NCI-H146 treated with DMSO at 0.1 percent for 48 hours (cell line): ENCODE results near the gene KLHDC7B.

Experiments used
- DNase-seq: peaks from one replicate; lab custom pipeline; 2025; ENCODE audit not compliant: unreplicated experiment; lab: John Stamatoyannopoulos, UW

Gene KLHDC7B

DNA sequence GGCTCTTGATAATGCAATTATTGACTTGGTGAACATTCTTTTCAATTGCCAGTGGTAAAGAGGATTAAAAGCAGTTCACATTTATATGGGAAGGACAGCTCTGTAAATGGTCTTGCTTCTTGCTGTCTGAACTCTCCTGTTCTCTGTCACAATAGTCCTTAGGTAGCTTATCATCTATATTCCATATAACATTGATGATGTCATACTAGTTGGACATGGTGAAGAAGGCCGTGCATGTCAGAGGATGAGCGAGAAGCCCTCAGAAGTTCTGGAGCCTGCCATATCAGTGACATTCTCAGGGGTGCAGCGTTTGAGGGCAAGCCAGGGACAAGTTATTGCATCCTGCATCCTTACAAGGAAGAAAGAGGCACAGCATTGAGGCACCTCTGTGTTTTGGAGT is 39.5 kb downstream of the KLHDC7B start:
- DNase-seq, result no peak

GRCh38 chr22:50585781-50586180 is 40.1 kb downstream of the KLHDC7B start:
- no peak for DNase-seq

DNA sequence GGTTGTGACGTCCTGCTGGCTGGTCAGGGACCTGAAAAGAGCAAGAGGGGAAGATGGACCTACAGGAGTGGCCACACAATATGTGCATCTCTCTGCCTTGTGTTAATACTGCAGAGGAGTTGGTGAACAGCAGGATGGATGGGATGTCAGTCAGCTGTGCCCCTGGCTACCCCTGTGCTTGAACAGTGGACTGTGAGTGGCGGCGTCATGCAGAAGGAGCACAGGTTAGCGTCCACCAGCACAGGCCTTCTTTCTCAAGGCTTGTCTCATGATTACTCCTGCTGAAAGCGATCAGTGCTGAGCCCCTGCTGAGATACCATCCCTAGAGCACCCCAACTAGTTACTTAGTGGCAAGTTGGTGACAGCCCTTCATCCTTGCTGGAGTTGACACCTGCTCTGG is 40.7 kb downstream of the KLHDC7B start:
- no peak for DNase-seq

DNA sequence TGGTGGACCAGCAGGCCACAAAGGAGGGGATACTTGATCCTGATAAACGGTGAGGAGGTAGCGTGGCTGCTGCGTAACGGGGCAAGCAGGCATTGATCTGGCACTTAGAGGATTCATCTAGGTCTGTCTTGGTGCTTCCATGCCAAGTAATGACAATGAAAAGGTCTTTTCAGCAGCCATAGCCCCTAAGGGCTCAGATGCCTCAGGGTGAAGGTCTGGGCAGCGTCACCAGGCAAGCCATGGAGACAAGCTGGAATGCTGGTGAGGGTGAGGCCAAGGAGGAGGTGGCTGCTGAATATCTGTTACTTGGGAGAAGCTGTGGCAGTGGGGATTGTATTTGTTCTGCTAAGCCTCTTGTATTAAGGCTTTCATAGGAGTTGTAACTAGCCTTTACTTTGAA is 41.7 kb downstream of the KLHDC7B start:
- DNase-seq, result no peak

DNA sequence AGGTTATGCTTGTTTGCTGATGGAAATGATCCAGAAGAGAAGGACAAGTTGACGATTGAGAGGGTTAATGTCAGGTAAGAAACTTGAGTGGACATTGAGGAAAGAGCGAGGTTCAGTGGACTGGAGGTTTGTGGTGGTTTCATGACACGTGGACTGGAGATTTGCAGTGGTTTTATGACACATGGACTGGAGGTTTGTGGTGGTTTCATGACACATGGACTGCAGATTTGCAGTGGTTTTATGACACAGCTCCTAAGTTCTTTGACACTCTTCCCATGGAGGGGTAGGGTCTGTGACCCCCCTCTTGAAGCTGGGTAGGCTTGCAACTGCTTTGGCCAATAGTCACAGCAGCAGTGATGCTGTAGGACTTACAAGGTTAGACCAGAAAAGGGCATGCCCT is 49.5 kb downstream of the KLHDC7B start:
- no peak for DNase-seq

- DNase-seq, result no peak
These were observed 51.4 kb downstream of the KLHDC7B start for GRCh38 chr22:50597097-50597496.

DNA sequence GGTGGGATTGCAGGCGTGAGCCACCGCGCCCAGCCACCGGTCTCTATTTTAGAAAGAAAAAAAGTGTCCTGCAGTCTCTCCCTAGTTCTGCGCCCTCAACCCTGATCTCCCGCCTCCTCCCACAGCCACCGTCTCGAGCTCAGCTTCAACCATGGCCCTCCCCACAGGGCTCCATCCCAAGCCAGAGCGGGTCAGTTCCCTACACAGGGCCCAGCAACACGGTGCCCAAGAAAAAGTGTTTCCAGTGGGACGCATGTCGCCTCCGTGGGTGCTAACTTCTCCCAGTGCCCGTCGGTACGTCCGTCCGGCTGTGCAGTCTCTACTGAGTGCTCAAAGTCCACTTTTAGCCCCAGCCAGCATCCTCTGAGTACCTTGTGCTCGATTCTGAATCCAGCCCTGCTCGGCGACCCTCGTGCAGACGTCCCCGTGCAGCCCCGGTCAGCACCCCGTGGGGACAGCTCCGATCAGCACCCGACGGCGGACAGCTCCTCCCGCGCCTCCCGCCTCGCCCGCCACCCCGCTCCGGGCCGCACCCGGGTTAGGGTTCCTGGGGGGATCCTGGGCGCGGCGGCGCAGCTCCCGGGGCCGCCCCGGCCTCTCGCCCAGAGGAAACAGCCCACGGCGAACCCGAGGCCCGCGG is 54.2 kb downstream of the KLHDC7B start:
- no peak for DNase-seq

DNA sequence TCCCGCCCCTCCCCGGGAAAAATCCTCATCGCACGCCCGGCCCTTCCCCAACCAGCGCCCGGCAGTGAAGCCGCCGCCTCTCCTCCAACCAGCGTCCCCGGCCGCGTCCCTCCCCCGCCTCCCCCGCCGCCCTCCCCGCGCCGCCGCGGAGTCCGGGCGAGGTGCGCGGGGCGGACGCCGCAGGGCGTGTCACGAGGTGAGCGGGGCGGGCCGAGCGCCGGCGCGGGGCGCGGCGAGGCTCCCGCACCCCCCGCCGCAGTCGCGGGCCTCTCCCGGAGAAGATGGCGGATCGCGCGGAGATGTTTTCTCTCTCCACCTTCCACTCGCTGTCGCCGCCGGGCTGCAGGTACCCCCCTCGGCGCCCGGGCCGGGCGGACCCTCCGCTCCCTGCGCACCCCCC is 54.8 kb downstream of the KLHDC7B start, which contains the start of gene MAPK8IP2:
TSS of gene MAPK8IP2 (plus strand) at position 256 of the 400 bp plus-strand sequence. CDS start at position 282, 26 bp downstream.
- DNase-seq, result no peak
